Neural crest cell (in vitro differentiated cells): ENCODE data around the gene ASAP2. TPM values are rescaled to one million over a fixed set of nuclear protein-coding genes. Genes with fewer than 3 reads are reported as not detected.

ENCODE experiments used
- DNase-seq: peaks from one replicate; pipeline ENCODE4 v3.0.0; 2021; ENCODE audit warnings: low read depth, mixed read lengths, low spot score
- H3K27ac Mint-ChIP-seq: one replicate; pipeline ENCODE4 v1.8.0; 2021; ENCODE audit warnings: mild to moderate bottlenecking, mixed read lengths; ENCODE audit not compliant: unreplicated experiment
- H3K27me3 Mint-ChIP-seq: 2 replicates; pipeline ENCODE4 v1.8.0; 2021; ENCODE audit warnings: low read depth, mild to moderate bottlenecking, mixed read lengths
- H3K36me3 Mint-ChIP-seq: 2 replicates; pipeline ENCODE4 v1.8.0; 2021; ENCODE audit warnings: low read depth, mild to moderate bottlenecking, mixed read lengths
- H3K4me1 Mint-ChIP-seq: 2 replicates; pipeline ENCODE4 v1.8.0; 2021; ENCODE audit warnings: mixed read lengths
- H3K4me3 Mint-ChIP-seq: one replicate; pipeline ENCODE4 v1.8.0; 2021; ENCODE audit warnings: mild to moderate bottlenecking, mixed read lengths
- H3K9me3 Mint-ChIP-seq: 2 replicates; pipeline ENCODE4 v1.8.0; 2021; ENCODE audit warnings: mixed read lengths
- total RNA-seq: library from RNA; stranded (reverse); gene quantifications from 2 replicates; pipeline ENCODE4 v1.2.1, GENCODE V29; 2021
- TF ChIP-seq, protein P1 (sequence below): fragments of 200-600 bp; sonication (generic); conservative IDR thresholded peaks from 2 replicates; pipeline ENCODE4 v1.5.0; 2021; ENCODE audit warnings: antibody characterized with exemption, mild to moderate bottlenecking

ASAP2 gene
- total RNA-seq, 1 donor from 2014 or later: 48.6 TPM

GRCh38 chr2:9228088-9228751 lies 21.6 kb downstream of the ASAP2 start:
- peaks cover 72% of the 10 kb centered on the region for H3K4me1 Mint-ChIP-seq
- no peaks in the 10 kb centered on the region for H3K27me3 Mint-ChIP-seq
- TF ChIP-seq, protein P1, sequence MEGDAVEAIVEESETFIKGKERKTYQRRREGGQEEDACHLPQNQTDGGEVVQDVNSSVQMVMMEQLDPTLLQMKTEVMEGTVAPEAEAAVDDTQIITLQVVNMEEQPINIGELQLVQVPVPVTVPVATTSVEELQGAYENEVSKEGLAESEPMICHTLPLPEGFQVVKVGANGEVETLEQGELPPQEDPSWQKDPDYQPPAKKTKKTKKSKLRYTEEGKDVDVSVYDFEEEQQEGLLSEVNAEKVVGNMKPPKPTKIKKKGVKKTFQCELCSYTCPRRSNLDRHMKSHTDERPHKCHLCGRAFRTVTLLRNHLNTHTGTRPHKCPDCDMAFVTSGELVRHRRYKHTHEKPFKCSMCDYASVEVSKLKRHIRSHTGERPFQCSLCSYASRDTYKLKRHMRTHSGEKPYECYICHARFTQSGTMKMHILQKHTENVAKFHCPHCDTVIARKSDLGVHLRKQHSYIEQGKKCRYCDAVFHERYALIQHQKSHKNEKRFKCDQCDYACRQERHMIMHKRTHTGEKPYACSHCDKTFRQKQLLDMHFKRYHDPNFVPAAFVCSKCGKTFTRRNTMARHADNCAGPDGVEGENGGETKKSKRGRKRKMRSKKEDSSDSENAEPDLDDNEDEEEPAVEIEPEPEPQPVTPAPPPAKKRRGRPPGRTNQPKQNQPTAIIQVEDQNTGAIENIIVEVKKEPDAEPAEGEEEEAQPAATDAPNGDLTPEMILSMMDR: no peak
- no peaks in the 10 kb centered on the region for H3K9me3 Mint-ChIP-seq
- no peaks in the 10 kb centered on the region for H3K36me3 Mint-ChIP-seq
- no peak for DNase-seq
- no peak overlapping the region for H3K27ac Mint-ChIP-seq
- no peak overlapping the region for H3K4me3 Mint-ChIP-seq

GRCh38 chr2:9228781-9229469 lies 22.3 kb downstream of the ASAP2 start:
- Mint-ChIP-seq H3K27me3 (no peaks in the 10 kb centered on the region), H3K4me1 (peaks cover 77% of the 10 kb centered on the region), H3K36me3 (no peaks in the 10 kb centered on the region), H3K27ac (no peak overlapping the region), H3K4me3 (no peak overlapping the region), H3K9me3 (no peaks in the 10 kb centered on the region)
- DNase-seq: no peak
- TF ChIP-seq, protein P1: no peak

- Mint-ChIP-seq H3K27ac (peak overlapping the region; percentile 30), H3K4me3 (no peak overlapping the region), H3K27me3 (no peaks in the 10 kb centered on the region), H3K36me3 (no peaks in the 10 kb centered on the region), H3K9me3 (no peaks in the 10 kb centered on the region), H3K4me1 (peaks cover 82% of the 10 kb centered on the region)
- TF ChIP-seq, protein P1: no peak
- DNase-seq: no peak
Observed at GRCh38 chr2:9229470-9229820, 22.8 kb downstream of the ASAP2 start.

DNA sequence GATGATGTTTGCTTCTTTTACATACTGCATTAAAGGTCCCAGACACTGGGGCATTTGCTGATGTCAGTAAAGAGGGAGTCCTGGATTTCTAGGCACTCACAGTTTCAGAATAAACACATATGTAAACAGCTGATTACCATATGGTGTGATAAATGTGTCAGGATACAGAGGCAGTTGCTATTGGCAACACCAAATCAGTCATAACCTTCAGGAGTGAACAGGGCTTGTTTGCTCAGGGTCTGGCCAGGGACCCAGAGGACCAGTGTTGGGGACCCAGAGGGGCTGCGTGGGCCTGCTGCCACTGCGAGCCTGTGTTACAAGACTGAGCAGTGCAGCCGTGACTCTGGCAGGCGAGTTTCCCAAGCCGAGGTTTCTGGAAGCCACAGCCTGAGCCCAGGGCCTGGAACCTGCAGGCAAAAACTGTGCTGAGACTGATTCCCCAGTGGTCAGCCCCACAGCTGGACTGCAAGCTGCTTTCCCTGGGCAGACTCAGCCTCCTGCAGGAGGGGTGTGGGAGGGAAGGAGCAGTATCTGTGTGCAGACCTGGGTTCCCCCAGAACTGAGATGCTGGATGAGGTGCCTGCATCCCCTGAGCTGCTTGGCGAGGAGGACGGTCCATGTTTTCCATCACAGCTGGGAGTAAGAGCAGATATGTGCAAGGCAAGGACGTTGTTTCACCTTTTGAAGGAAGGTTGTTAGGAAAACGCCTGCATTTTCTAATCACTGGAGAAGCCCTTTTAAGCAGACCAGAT lies 23.6 kb downstream of the ASAP2 start:
- Mint-ChIP-seq H3K4me3 (no peak overlapping the region), H3K9me3 (no peaks in the 10 kb centered on the region), H3K27me3 (no peaks in the 10 kb centered on the region), H3K36me3 (no peaks in the 10 kb centered on the region), H3K27ac (peak overlapping the region; percentile 30), H3K4me1 (peaks cover 83% of the 10 kb centered on the region)
- TF ChIP-seq, protein P1: no peak
- no peak for DNase-seq

GRCh38 chr2:9230881-9231280 lies 24.3 kb downstream of the ASAP2 start:
- no peak overlapping the region for H3K4me3 Mint-ChIP-seq
- H3K9me3 Mint-ChIP-seq: no peaks in the 10 kb centered on the region
- no peak for DNase-seq
- no peak overlapping the region for H3K27ac Mint-ChIP-seq
- H3K27me3 Mint-ChIP-seq: no peaks in the 10 kb centered on the region
- no peaks in the 10 kb centered on the region for H3K36me3 Mint-ChIP-seq
- peaks cover 80% of the 10 kb centered on the region for H3K4me1 Mint-ChIP-seq
- TF ChIP-seq, protein P1: no peak
